GM13976 (cell line): ENCODE results near the gene HOXA9.

Experiments used
- DNase-seq: peaks from one replicate; pipeline ENCODE4 v3.0.0; 2012; ENCODE audit warnings: low spot score
- in situ Hi-C: fragments of 300-500 bp; cut with MboI; formaldehyde crosslinking; loops from one replicate; pipeline ENCODE4 v1.12.0; 2022; ENCODE audit warnings: low sequenced_read_pairs, mixed read lengths, inconsistent platforms; ENCODE audit not compliant: unreplicated experiment
- TF ChIP-seq, protein P1 (sequence below): IDR thresholded peaks from 2 replicates; pipeline ENCODE4 v1.5.1; 2012; ENCODE audit warnings: borderline replicate concordance, mild to moderate bottlenecking; ENCODE audit not compliant: insufficient read depth; ENCODE audit errors: extremely low read depth, missing control alignments, control extremely low read depth

HOXA9 gene

DNA sequence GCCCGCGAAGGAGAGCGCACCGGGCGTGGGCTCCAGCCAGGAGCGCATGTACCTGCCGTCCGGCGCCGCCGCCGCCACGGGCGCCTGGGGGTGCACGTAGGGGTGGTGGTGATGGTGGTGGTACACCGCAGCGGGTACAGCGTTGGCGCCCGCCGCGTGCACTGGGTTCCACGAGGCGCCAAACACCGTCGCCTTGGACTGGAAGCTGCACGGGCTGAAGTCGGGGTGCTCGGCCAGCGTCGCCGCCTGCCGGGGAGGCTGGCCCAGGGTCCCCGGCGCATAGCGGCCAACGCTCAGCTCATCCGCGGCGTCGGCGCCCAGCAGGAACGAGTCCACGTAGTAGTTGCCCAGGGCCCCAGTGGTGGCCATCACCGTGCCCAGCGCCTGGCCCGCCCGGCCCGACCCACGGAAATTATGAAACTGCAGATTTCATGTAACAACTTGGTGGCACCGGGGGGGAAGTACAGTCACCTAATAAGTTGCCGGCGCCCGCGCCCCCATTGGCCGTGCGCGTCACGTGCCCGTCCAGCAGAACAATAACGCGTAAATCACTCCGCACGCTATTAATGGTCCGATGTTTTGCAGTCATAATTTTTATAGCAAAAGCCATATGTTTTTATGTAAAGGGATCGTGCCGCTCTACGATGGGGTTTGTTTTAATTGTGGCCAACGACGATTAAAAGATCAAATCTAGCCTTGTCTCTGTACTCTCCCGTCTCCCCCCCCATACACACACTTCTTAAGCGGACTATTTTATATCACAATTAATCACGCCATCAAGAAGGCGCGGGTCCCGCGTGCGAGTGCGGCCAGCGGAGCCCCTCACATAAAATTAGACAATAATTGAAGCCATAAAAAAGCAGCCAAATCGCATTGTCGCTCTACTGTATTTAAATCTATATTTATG, at the start of gene HOXA9:
Gene HOXA9 (minus strand): TSS at position 449 of the 907 bp plus-strand sequence. CDS start 80 bp downstream, at position 369.
- in situ Hi-C loops: loop anchor here (10.0 to 25.0 kb wide), 2 partner anchors 653 to 1301 kb away; no protein-coding TSS in a partner anchor
- TF ChIP-seq, protein P1, sequence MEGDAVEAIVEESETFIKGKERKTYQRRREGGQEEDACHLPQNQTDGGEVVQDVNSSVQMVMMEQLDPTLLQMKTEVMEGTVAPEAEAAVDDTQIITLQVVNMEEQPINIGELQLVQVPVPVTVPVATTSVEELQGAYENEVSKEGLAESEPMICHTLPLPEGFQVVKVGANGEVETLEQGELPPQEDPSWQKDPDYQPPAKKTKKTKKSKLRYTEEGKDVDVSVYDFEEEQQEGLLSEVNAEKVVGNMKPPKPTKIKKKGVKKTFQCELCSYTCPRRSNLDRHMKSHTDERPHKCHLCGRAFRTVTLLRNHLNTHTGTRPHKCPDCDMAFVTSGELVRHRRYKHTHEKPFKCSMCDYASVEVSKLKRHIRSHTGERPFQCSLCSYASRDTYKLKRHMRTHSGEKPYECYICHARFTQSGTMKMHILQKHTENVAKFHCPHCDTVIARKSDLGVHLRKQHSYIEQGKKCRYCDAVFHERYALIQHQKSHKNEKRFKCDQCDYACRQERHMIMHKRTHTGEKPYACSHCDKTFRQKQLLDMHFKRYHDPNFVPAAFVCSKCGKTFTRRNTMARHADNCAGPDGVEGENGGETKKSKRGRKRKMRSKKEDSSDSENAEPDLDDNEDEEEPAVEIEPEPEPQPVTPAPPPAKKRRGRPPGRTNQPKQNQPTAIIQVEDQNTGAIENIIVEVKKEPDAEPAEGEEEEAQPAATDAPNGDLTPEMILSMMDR: no peak
- no peak for DNase-seq

DNA sequence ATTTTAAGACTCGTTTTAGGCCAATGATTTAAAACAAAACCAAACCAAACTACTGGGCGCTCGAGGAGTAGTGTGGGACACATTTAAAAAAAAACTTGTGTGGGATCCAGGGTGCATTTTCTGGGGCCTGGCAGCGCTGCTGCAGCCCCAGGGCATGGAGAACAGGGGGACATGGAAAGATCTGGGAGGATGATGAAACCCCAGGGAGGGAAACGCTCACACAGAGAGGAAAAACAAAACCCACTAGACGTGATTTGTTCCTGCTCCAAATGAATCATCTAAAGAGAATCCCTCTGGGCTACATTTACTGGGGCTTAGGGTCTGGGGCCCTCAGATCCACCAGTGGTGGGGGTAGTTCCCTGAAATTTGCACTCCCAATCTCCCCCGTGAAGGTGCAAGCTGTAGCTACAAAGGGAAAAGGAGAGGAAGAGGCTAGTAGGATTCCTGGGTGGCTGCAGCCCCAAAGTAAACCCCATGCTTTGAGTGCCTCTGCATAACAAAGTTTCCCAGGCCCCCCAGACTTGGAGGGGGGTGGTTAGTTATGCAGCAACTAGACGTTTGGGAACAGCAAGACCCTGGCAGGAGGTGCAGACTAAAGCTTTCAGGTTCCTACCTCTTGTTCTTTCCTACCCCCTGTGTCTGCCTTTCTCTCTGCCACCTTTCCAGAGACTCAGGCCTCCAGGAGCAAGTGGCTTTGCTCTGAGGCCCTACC, 49.1 kb upstream of the HOXA9 start:
- no peak for DNase-seq
- in situ Hi-C loops: loop anchor here (25.0 kb wide), 1 partner anchor 573 kb away; no protein-coding TSS in a partner anchor
- TF ChIP-seq, protein P1: no peak

DNA sequence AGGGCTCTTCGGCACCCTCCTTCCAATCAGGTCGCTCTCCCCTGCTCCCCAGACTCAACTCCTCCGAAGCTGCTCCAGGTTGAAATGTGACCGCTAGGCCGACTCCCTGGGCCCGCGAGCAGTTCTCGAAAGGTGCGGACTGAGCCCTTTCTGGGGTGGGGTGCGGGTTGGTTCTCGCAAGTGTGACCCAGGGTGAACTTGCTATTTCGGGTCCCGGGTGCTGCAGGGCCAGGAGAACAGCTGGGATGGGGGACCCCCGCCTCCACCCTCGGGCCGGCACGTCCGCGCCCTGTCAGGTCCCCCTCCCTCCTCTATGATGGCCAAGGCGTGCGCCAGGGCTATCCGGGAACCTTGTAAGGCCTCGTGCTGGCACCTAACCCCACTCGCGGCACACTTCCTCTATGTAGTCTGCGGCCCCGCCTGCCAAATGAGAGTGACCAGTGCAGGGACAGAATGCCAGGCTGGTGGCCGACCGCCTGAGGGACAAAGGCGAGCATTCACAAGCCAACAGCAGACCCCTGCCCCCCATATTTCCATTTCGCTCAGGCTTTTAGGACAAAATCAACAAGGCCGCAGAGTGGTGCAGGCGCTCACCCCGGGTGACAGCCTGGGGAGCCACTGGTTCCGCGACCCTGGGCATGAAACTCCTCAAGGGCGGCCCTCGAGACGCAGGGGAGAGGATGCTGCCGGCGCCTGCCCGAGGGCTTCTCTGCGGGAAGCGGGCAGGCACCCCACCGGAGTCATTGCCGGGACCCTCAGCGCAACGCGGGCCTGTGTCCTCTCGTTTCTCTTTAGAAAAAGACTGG, 48.3 kb upstream of the HOXA9 start:
- in situ Hi-C loops: loop anchor here (25.0 kb wide), 1 partner anchor 574 kb away; no protein-coding TSS in a partner anchor
- TF ChIP-seq, protein P1: no peak
- DNase-seq: no peak

DNA sequence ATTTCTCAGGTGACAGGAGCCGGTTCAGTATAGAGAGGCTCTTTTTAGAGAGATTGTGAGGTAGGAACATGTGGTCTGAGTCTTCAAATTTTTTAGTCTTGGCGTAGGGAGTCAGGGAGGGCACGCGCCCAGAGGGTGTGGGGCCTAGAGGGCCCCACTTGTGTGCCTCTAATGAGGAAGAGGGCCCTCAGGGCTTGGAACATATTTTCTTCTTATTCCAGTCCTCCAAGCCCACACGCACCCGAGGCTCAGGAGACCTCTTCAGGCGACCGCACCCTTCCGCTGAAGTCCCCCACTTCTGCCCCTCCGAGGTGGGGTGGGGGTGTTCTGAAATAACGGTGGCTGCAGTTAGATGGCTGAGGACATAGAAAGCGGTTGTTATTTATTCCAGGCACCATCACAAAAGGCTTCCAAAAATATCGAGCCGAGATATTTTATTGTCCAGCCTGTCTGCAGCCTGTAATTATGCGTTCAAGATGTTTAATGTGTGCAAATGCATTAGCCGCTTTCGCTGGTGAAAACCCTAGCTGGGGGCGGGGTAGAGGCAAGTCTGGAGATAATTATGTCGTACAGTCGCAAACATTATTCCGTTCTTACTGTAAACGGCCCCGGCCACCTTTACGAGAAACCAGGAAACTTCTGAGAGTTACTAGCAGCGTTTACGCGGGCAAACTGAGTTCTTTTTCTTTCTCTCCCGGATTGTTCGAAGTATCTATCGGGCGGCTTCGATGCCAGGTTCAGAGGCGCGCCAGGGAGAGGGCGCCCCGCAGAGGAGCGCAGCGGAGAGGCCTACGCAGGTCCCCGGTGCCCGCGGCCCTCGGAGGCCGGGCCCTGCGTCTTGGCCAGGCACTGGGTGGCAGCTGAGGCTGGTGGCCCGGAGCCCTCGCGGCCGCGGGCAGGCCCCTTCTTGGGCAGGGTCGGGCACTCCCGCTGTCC, 47.4 kb upstream of the HOXA9 start:
- in situ Hi-C loops: loop anchor here (25.0 kb wide), 1 partner anchor 575 kb away; no protein-coding TSS in a partner anchor
- no peak for DNase-seq
- TF ChIP-seq, protein P1: no peak

DNA sequence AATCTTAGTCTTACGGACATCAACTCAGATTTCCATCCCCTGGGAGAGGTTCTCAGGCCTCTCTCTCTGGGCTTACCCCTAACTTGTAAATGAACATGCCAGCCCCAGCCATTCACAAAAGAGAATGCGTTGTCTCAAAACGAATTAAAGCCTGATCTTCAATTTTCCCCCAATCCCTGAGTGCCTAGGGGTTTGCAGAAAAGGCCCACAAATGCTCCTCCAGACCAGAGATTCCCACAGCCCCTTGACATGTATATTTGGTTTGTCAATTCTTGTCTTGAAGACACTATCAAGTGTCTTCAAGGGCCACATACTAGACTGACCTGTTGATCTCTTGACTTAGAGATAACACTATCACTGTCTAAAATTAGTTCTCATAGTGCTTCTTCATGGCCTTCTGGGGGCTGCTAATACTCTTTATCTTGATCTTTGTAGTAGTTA, 46.4 kb upstream of the HOXA9 start:
- in situ Hi-C loops: loop anchor here (25.0 kb wide), 1 partner anchor 576 kb away; no protein-coding TSS in a partner anchor
- DNase-seq: no peak
- TF ChIP-seq, protein P1: no peak
